ENCODE results near the gene GALE. TPM values are rescaled to one million over a fixed set of nuclear protein-coding genes. Genes with fewer than 3 reads are reported as not detected.

The GALE gene
- total RNA-seq, 1 donor from 2014 or later, result 108 TPM

GRCh38 chr1:23825076-23825761 lies 24.7 kb upstream of the GALE start, which contains the start of gene HMGCL:
TSS of gene HMGCL (minus strand) at chr1:23825429. CDS start at chr1:23825415, 14 bp downstream.
- DNase-seq (ENCODE audit: low read depth), result peak; percentile 74
- FAIRE-seq, result no peak
- no peaks in the 10 kb centered on the region for H3K36me3 ChIP-seq (ENCODE audit: control insufficient read depth, insufficient read depth, low read length)
- TF ChIP-seq CTCF (IDR thresholded peaks at IDR 0.05; ENCODE audit: insufficient read depth, low read length, severe bottlenecking), result no peak
- H3K27me3 ChIP-seq (ENCODE audit: control insufficient read depth, insufficient read depth, low read length), result no peaks in the 10 kb centered on the region
- peak within 1 kb of the TSS; percentile 69 for H3K4me3 ChIP-seq (ENCODE audit: low read depth, low read length)

GRCh38 chr1:23824711-23825075 lies 24.1 kb upstream of the GALE start:
- no peaks in the 10 kb centered on the region for H3K36me3 ChIP-seq (ENCODE audit: control insufficient read depth, insufficient read depth, low read length)
- no peaks in the 10 kb centered on the region for H3K27me3 ChIP-seq (ENCODE audit: control insufficient read depth, insufficient read depth, low read length)
- H3K4me3 ChIP-seq (ENCODE audit: low read depth, low read length), result peak overlapping the region; percentile 69
- DNase-seq (ENCODE audit: low read depth) (no peak), FAIRE-seq (no peak)
- TF ChIP-seq CTCF (IDR thresholded peaks at IDR 0.05; ENCODE audit: insufficient read depth, low read length, severe bottlenecking), result no peak

- Histone ChIP-seq H3K4me3 (ENCODE audit: low read depth, low read length) (no peak overlapping the region), H3K36me3 (ENCODE audit: control insufficient read depth, insufficient read depth, low read length) (no peaks in the 10 kb centered on the region), H3K27me3 (ENCODE audit: control insufficient read depth, insufficient read depth, low read length) (no peaks in the 10 kb centered on the region)
- DNase-seq (ENCODE audit: low read depth) (no peak), FAIRE-seq (no peak)
- TF ChIP-seq CTCF (IDR thresholded peaks at IDR 0.05; ENCODE audit: insufficient read depth, low read length, severe bottlenecking), result no peak
Measured at GRCh38 chr1:23823767-23824166, 23.2 kb upstream of the GALE start.

GRCh38 chr1:23817633-23818032 lies 17.1 kb upstream of the GALE start:
- FAIRE-seq (no peak), DNase-seq (ENCODE audit: low read depth) (no peak)
- Histone ChIP-seq H3K27me3 (ENCODE audit: control insufficient read depth, insufficient read depth, low read length) (no peaks in the 10 kb centered on the region), H3K4me3 (ENCODE audit: low read depth, low read length) (no peak overlapping the region), H3K36me3 (ENCODE audit: control insufficient read depth, insufficient read depth, low read length) (peaks cover 7% of the 10 kb centered on the region)
- TF ChIP-seq CTCF (IDR thresholded peaks at IDR 0.05; ENCODE audit: insufficient read depth, low read length, severe bottlenecking), result no peak

- DNase-seq (ENCODE audit: low read depth), result no peak
- FAIRE-seq, result no peak
- no peaks in the 10 kb centered on the region for H3K27me3 ChIP-seq (ENCODE audit: control insufficient read depth, insufficient read depth, low read length)
- TF ChIP-seq CTCF (IDR thresholded peaks at IDR 0.05; ENCODE audit: insufficient read depth, low read length, severe bottlenecking), result no peak
- H3K4me3 ChIP-seq (ENCODE audit: low read depth, low read length), result no peak overlapping the region
- H3K36me3 ChIP-seq (ENCODE audit: control insufficient read depth, insufficient read depth, low read length), result peaks cover 8% of the 10 kb centered on the region
Measured at GRCh38 chr1:23816906-23817305, 16.4 kb upstream of the GALE start.

- no peak overlapping the region for H3K4me3 ChIP-seq (ENCODE audit: low read depth, low read length)
- peaks cover 8% of the 10 kb centered on the region for H3K36me3 ChIP-seq (ENCODE audit: control insufficient read depth, insufficient read depth, low read length)
- H3K27me3 ChIP-seq (ENCODE audit: control insufficient read depth, insufficient read depth, low read length), result no peaks in the 10 kb centered on the region
- FAIRE-seq (no peak), DNase-seq (ENCODE audit: low read depth) (no peak)
- no peak for TF ChIP-seq CTCF (IDR thresholded peaks at IDR 0.05; ENCODE audit: insufficient read depth, low read length, severe bottlenecking)
Measured at GRCh38 chr1:23816361-23816760, 15.8 kb upstream of the GALE start.

Measured in bronchial epithelial cell (primary cell).